GM21723 (cell line): ENCODE results near the gene KLC3.

Experiments
- ATAC-seq: cut with Tn5 transposase; IDR thresholded peaks from one replicate; pipeline ENCODE4 v1.9.1; 2021; ENCODE audit warnings: mild to moderate bottlenecking, moderate library complexity; ENCODE audit not compliant: unreplicated experiment

Gene KLC3

DNA sequence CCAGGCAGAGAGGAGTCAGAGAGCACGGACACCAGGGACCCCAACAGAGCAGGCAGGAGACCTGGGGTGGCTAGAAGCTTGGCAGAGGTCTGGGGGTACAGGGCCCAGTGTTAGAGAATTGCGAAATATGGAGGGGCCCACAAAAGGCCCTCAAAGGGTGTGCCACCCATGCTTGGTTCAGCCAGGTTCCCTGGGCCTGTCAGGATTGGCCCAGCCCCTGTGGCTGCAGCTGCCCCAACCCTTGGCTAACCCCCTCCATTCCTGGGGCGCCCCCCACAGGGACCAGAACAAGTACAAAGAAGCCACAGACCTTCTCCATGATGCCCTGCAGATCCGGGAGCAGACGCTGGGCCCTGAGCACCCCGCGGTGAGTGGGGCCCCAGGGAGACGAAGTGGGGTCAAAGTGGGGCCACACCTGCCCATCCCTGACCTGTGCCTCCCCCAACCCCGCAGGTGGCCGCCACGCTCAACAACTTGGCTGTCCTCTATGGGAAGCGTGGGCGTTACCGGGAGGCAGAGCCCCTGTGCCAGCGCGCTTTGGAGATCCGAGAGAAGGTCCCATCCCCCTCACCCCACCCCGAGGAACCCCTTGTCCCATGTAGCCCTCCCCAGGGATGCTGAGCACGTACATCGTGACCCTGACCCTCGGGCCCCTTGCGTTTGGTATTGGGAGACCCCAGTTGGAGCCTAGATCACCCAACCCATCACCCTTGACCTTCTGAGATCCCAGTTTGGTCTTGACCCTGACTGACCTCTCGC is 8.0 kb downstream of the KLC3 start:
- no peak for ATAC-seq

DNA sequence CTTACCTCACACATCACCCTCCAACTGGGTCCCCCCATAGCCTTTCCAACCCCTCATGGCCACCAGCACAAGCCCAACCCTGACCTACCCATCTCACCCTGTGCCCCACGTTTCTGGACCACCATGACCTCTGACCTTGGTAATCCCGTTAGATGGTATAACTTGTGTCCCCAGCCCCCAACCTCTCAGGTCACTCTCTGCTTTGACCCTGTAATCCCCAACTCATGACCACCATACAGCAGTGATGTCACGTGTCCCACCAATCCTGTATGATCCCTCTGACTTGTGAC is 8.5 kb downstream of the KLC3 start:
- ATAC-seq, result no peak

DNA sequence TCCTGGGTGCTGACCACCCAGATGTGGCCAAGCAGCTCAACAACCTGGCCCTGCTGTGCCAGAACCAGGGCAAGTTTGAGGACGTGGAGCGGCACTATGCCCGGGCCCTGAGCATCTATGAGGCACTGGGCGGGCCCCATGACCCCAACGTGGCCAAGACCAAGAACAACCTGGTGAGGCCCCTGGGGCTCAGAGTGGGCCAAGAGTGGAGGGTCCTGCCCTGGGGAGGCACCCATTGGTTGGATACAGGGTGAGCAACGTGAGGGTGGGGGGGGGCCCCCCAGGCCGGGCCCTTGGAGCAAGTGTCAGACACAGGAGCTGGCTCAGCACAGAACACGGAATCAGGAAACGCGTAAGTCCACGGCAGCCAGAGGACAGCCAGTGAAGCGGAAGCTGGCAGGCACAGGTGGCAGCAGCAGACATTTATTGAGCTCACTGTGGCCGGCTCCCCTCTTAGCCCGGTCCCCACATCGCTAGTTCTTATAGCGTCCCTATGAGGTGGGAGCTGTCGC is 8.9 kb downstream of the KLC3 start:
- no peak for ATAC-seq

DNA sequence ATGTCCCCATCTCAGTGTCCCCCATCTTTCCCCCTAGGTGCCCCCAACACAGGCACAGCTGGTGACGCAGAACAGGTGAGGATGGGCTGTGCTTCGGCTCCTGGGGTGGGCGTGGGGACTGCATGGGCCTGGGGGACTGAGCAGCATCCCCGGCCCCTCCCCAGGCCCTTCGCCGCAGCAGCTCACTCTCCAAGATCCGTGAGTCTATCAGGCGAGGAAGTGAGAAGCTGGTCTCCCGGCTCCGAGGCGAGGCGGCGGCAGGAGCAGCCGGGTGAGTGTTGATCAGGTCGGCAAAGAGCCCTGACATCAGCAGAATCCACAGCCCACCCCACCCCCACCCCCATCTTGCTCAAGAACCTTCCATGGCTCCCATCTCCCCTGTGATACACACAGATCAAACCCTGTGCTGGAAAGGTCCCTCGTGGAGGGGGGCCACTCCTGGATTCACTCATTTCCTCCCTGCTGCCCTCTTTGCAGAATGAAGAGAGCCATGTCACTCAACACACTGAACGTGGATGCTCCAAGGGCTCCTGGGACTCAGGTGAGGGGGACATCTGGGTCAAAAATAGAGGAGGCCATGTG is 10.0 kb downstream of the KLC3 start:
- no peak for ATAC-seq

DNA sequence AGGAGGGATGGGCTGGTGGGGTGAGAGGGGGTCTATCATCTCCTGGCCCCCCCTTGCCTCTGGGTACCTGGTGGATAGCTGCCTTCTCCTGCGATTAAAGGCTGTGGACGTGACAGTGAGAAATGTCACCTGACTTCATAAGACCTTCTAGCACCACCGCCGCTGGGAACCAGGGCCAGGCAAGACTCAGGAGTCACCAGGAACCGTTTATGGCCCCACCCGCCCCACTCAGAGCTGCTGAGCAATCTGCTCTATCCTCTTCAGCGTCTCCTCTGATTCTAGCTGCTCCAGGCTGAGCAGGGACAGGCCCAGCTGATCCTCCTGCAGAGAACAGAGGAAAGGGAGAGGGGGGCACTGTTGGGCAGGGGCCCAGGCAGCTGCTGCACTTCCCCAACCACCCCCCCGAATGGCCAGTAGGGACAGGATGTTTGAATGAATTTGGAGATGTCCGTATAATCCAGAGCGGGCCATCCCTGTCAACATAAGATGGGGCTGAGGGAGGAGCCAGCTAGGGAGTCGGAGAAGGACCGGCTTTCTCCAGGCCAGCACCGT is 10.9 kb downstream of the KLC3 start:
- ATAC-seq, result no peak

DNA sequence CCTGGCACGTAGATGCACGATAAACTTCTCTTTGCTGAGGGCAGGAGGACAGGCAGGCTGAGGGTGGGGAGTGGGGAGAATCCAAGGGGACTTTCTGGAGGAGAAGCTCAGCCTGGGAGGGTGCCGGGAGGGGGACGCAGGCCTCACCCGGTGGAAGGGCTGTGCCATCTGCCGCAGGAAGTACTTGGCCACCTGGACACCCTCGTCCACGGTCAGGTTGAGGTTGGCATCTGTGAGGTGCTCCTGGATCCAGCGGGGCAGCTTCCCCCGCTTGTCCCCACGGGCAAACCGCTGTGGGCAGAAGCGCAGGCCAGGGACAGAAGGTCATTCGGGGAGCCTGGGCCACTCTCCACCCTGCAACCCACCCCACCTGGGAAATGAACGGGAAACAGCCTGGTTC is 11.5 kb downstream of the KLC3 start:
- ATAC-seq, result no peak

DNA sequence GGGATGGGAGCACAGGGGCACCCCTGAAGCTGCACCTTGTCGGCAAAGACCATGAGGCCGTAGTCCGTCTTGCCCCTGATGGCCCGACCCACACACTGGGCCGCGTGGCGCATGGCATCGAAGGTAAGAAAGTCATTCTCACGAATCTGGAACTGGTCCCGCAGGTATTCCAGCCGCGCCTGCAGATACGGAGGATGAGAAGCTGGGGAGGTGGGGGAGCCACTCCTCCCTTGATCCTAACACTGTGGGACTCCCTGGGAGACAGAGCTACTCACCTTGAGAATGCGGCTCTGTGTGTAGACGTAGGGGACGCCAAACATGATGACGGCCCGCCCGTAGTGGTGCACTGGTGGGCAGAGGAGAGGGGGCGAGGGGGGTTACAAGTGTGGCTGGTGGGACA is 11.9 kb downstream of the KLC3 start:
- ATAC-seq, result no peak

DNA sequence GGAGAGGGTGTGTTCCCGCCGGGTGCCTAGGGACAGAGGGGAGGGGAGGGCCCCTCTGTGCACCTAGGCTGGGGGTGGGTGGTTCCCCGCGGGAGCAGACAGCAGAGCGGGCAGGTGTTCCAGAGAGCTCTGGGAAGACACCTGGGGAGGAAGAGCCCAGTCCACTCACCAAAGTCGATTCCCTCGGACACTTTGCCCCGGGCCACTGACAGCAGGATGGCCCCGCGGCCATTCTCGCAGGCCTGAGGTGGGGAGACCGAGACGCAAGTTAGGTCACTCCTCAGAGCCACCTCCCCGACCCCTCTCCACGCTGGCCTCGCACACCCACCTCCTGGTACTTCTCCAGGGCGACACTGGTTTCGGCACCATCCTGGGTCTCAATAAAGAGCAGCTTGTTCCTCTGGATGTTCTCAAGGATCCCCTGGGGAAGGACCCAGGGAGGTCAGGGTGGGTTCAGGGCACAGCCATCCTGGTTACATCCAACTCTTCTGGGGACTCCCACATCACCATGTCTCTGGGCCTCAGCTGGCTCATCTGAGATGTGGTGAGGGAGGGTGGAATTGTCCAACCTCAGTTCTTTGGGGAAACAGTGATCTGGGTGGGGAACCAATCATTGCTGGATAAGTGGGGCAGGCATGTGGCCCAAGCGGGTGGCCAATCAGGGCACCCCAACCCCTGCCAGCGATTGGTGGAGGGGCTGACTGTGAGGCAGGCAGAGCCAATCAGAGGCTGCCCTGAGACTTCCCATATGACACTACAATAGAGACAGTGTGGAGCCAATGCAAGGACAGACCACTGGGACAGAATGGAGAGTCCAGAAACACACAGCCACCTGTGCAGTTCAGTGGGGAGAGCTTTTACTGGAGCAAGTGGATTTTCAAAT is 12.6 kb downstream of the KLC3 start:
- ATAC-seq, result no peak

DNA sequence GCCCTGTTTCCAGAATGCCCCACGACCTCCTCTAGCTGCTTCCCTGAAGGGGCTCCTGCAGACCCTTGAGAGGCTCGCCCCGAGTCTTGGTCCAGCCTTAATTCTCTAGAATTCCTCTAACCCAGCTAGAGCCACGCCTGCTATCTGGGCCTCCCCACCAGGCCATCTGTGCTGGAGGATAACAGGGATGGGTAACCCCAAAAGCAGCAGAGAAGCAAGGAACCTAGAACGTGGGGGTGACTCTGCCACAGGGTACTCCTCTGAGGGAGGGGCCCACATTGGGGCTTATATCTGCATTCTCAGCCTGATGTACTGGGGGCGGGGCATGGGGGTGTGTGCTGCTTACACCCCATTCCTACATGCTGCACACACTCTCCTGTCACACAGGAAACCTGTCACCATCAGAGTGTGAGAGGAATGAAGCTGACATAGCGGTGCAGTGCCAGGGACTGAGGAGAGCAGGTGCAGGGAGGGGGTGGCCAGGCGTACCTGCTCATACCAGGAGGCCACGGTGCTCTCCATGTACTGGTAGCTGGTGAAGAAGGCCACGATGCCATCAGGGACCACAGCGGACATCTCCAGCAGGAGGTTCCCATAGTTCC is 13.8 kb downstream of the KLC3 start:
- ATAC-seq, result no peak

DNA sequence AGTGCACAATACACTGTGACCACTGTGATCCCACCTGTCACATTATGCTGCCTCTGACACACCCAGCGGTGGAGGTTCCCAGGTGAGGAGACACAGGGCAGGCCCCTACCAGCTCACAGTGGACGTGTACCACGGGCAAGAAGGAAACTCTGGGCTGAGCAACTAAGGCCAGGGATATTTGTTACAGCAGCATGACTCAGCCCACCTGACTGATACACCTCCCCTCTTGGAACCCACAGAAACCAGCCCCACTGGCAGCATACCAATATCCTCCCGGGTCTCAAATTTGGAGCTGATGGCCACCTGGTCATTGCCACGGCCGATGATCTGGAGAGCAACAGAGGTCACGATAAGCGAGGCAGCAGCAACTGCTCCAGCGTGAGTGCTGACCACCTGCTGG is 14.9 kb downstream of the KLC3 start:
- ATAC-seq, result no peak

DNA sequence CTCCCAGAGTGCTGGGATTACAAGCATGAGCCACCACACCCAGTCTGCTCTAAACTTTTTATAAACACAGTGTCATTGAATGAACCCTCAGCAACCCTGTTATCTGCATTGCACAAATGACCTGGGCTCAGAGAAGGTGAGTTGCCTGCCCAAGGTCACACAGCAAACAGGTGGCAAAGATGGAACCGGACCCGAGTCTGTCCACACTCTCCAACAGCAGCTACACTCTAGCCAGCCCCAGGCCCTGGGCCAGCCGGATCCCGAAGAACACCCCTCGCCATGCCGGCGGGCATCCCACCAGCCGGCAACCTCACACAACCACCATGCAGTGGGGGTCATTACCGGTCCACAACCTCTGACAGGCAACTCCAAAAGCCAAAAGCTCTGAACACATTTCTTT is 15.4 kb downstream of the KLC3 start:
- ATAC-seq, result no peak

DNA sequence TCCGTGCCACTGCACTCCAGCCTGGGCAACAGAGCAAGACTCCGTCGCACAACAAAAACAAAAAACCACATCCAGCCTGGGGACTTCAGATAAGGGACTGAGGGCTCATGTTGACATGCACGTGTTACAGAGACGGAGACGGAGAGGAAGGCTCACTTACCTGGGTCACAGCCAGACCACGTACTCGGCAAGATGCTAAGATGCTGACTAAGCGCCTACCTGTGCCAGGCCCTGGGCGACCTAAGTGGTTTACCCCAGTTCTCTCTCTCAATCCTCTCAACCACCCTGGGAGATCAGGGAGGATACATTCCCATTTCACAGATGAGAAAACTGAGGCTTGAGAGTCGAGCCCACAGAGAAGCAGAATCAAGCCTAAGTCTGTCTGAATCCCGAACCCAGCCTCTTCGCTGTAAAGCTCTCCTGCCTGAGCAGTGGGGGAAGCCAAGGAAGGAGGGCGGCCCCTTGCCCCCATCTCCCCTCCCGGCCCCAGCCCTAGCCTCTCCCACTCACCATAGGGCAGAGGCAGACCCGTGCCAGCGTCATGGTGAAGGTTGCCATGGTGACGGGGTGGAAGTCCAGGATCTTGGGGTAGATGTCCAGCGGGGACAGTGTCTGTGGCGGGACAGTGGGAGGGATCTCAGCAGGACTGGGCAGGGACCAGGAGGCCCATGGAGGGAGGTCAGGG is 16.4 kb downstream of the KLC3 start:
- no peak for ATAC-seq

DNA sequence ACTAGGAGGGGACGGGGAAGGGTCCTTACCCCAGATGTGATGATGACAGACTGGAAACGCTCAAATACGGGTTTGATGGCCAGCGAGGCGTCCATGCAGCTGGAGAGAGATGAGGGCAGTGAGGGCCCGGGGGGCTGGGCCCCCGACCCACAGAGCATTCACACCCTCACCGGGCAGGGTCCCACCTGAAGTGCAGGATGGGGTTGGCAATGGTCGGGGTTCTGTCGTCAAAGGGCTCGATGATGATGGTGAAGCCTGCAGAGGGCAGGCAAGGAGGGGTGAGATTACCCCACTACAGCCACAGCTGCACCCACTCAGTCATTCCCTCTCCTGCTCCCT is 16.9 kb downstream of the KLC3 start:
- ATAC-seq, result no peak

DNA sequence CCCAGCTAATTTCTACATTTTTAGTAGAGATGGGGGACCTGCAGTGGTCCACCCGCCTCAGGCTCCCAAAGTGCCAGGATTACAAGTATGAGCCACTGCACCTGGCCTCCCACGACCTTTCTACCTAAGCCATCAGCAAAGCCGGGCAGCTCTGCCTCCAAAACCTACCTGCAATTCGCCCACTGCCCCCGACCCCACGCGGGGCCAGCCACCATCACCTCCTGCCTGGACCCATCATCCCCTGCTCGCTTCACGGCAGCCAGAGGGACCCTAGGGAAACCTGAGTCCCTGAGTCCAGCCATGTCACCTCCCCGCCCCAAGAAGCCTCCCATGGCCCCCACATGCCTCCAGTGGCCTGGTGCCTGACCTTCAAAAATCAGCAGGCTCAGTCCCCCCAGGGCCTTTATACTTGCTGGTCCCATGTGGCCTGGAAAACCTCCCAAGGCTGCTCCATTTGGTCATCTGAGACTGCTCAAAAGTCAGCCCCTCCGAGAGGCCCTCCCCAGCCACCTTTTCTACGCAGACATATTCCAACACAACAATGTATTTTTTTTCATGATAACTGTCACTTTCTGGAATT is 17.8 kb downstream of the KLC3 start:
- no peak for ATAC-seq

DNA sequence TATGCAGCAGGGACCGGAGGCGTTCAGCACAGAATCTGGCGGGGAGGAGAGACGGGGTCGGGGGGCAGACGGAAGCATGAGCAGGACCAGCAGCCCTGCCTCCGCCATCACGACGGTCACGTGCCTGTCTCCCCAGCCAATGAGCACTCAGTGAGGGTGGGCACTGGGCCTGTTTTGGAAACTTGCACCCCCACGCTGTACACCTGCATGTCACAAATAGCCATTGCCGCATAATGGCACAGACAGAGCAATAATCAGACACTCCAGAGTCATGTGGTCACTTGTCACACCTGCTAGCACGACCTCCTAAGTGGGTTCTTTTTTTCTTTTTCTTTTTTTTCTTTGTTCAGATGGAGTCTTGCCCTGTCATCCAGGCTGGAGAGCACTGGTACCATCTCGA is 21.1 kb downstream of the KLC3 start:
- no peak for ATAC-seq

DNA sequence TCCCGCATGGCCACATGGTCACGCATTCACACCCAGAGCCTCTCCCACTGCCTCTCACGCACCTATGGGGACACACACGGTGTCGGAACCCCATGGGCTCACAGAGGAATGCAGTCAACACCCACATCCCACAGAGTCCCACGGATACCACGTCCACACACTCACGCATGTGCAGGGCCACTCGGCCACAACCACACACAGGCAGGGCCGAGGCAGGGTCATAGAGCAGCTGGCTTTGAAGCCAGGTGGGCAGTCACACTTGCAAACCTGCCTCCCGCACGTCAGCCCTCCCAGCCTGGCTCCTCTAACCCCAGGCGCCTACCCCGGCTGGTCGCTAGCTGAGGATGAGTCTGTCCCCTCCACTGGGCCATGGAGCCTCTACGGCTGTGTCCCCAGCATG is 21.7 kb downstream of the KLC3 start:
- ATAC-seq, result no peak

DNA sequence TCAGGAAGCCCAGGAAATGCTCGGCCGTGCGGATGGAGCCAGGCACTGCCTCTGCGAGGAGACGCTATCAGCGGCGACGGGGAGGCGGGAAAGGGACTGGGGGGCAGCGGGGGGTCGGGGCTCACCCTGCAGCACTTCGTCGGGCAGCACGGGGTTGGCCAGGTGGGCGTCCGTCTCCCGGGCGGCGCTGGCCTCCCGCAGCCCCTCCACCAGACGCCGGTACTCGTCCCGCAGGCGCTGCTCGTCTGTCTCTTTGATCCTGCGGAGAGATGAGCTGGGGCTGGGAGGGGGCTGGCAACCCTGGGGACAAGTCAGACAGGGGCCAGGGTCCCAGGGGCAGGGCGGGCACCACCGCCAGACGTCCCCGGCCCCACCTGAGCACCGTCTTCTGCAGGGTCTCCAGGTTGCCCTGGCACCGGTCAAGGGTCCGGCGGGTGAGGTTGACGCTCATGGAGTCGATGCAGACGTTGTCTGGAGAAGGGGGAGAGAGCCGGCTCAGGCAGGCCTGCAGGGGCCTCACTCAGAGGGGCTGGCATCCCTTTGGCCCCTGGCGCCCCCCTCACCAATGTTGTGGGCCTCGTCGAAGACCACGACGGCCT is 23.4 kb downstream of the KLC3 start:
- ATAC-seq, result no peak

DNA sequence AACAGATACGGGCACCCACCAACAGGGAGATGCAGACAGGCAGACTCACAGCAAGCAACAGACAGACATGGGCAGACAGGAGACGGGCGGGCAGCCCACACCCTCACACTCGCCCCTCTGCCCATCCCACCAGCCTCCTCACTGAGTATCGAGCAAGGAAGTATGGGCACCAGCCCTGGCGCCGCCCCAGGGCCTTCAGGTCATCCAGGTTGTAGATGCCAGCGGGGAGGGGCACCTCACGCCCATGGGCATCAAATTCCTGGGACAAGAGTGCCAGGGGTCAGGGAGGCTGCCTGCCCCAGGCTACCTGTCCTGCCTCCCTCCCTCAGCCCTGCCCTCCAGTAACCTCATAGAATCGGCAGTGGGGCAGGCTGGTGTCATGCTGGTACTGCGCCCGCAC is 24.1 kb downstream of the KLC3 start:
- ATAC-seq, result no peak

DNA sequence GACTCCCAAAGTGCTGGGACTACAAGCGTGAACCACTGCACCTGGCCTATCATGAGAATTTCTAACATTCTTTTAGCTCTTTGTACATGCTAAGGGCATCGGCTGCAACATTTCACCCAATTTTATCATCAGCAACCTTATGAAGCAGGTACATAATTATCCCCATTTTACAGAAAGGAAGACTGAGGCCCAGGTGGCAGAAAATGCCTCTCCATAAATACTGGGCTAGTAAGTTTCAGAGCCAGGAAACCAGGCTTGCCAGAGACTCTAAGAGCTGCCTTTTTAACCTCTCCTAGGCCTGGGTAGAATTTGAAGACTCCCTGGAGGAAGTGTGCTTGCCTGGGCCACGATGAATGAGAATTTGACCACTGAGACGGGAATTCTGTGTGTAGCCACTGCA is 27.6 kb downstream of the KLC3 start:
- ATAC-seq, result no peak

DNA sequence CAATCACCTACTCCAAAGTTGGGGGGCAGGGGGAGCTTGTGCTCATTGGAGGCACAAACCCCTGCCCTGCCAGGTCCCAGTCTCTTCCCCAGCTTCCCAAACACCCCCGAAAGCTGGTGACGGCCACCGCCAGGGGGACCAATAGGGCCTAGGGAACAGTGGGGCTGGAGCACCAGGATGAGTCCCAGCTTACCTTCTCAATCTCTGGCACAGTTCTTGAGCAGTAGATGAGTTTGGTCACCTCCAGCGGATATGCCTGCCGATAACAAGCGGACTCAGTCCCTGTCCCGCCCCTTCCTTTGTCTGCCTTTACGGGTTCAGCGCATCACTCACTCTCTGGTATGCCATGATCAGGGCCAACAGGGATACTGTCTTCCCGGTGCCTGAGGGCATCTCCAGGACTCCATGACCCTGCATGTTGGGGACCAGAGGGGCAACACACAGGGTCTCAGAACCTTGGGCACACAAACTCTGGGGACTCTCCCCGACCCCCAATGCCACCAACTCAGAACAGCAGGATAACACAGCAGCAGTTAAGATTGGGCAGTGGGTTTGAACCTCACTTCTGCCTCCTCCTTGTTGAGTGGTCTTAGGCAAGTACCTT is 28.3 kb downstream of the KLC3 start:
- no peak for ATAC-seq
